Stimulated activated effector memory CD8-positive, alpha-beta T cell treated with anti-CD3 and anti-CD28 coated beads, Interleukin-12 subunit alpha, Interleukin-12 subunit beta, amount 100 ng/mL, for 72 hours (primary cell): ENCODE results near the gene ATXN10.

ENCODE experiments used
- ATAC-seq: fragments of 150-1000 bp; cut with Tn5 transposase; 2 replicates; pipeline ENCODE4 v1.10.0; 2021
- DNase-seq, 2 donors: peaks; one replicate each; pipeline ENCODE4 v3.0.0; 2021 to 2022; ENCODE audit warnings: low spot score in 2 of 2
- H3K27ac Mint-ChIP-seq: one replicate; pipeline ENCODE4 v1.8.0; 2022; ENCODE audit warnings: mild to moderate bottlenecking, mixed read lengths
- H3K36me3 Mint-ChIP-seq: one replicate; pipeline ENCODE4 v1.8.0; 2022; ENCODE audit warnings: mild to moderate bottlenecking, mixed read lengths
- H3K4me1 Mint-ChIP-seq: one replicate; pipeline ENCODE4 v1.8.0; 2022; ENCODE audit warnings: mixed read lengths
- H3K4me3 Mint-ChIP-seq: one replicate; pipeline ENCODE4 v1.8.0; 2022; ENCODE audit warnings: mild to moderate bottlenecking, mixed read lengths
- H3K9me3 Mint-ChIP-seq: one replicate; pipeline ENCODE4 v1.8.0; 2022; ENCODE audit warnings: mixed read lengths

The ATXN10 gene

DNA sequence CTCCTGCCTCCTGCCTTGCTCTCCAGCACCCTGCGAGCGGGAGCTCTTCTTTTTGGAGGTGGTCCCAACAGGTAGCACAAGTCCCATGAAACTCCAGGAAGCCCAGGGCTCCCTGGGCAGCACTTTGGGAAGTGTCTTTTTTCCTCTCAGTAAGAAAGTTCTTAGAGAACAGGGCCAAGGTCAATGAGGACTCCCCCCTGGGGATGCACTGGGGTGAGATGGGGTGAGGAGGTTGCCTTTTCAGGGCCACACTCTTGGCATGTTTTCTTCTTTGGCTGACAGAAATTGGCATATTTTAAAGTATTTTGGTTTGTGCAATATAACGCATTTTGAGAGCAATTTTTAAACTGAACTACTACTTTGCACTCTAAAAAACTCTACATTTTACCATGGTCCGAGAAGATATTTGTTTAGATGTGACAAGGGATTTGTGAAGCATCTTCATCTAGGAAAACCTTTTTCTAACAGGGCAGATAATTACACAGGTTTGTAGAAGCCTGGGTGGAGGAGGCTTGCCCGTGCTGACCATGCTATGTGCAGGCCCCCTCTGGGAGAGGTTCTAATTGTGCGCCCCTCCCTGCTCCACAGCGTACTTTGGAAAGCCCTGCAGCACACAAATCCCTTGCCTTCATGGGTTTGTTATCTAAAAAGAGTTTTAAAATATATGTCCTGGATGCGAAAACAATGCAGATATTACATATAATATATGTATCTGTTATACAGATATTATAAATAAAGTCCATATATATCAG is 165.0 kb downstream of the ATXN10 start:
- no peak for DNase-seq
- Mint-ChIP-seq H3K4me3 (no peak overlapping the region), H3K4me1 (no peaks in the 10 kb centered on the region), H3K9me3 (no peaks in the 10 kb centered on the region), H3K27ac (no peak overlapping the region), H3K36me3 (peaks cover 3% of the 10 kb centered on the region)
- no peak for ATAC-seq

DNA sequence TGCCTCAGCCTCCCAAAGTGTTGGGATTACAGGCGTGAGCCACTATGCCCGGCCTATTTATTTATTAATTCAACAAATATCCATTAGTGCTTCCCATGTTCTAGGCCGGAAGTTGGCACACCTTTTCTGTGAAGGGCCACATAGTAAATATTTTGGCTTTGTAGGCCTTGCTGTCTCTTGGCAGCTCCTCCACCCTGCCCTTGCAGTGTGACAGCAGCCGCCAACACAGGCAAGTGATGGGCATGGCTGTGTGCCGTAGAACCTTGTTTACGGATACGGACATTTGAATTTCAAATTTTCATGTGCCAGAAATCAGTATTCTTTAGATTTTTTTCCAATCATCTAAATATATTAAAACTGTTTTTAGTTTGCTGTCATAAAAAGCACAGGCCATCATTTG is 165.9 kb downstream of the ATXN10 start:
- Mint-ChIP-seq H3K9me3 (no peaks in the 10 kb centered on the region), H3K27ac (no peak overlapping the region), H3K36me3 (peaks cover 12% of the 10 kb centered on the region), H3K4me1 (no peaks in the 10 kb centered on the region), H3K4me3 (no peak overlapping the region)
- DNase-seq: no peak
- ATAC-seq: no peak

DNA sequence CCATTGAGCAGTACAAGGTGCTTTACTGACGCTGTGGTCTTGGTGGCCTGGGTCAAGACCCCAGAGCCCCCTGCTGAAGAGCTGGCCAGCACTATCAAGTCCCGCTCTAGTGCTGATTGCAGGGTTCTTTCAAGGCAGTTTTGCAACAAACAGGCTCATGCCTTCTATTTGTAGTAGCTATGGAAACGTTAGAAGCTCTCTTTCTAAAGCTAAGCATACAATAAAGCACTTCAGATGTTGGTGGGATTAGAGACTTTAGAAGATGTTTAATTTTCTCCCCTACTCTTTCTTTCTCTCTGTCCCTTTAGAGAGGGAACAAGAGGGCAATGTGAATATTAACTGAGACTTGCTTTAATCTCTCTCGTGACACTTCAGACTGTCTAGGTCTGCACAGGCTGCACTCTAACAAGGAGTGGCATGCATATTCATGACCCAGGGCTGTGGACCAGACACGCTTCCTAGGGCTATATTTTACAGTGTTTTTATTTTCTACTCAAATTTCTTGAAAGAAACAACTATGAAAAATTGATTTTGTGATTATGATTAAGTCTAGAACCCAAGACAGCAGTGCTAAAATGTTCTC is 166.8 kb downstream of the ATXN10 start:
- ATAC-seq (no peak), DNase-seq (no peak)
- Mint-ChIP-seq H3K27ac (no peak overlapping the region), H3K36me3 (peaks cover 19% of the 10 kb centered on the region), H3K4me3 (no peak overlapping the region), H3K9me3 (no peaks in the 10 kb centered on the region), H3K4me1 (no peaks in the 10 kb centered on the region)

- ATAC-seq (no peak), DNase-seq (peak in 1 of 2 donors; percentile 18)
- no peak overlapping the region for H3K4me3 Mint-ChIP-seq
- H3K9me3 Mint-ChIP-seq: no peaks in the 10 kb centered on the region
- peaks cover 40% of the 10 kb centered on the region for H3K36me3 Mint-ChIP-seq
- H3K27ac Mint-ChIP-seq: no peak overlapping the region
- no peaks in the 10 kb centered on the region for H3K4me1 Mint-ChIP-seq
Measured at GRCh38 chr22:45840483-45840882, 168.8 kb downstream of the ATXN10 start.

DNA sequence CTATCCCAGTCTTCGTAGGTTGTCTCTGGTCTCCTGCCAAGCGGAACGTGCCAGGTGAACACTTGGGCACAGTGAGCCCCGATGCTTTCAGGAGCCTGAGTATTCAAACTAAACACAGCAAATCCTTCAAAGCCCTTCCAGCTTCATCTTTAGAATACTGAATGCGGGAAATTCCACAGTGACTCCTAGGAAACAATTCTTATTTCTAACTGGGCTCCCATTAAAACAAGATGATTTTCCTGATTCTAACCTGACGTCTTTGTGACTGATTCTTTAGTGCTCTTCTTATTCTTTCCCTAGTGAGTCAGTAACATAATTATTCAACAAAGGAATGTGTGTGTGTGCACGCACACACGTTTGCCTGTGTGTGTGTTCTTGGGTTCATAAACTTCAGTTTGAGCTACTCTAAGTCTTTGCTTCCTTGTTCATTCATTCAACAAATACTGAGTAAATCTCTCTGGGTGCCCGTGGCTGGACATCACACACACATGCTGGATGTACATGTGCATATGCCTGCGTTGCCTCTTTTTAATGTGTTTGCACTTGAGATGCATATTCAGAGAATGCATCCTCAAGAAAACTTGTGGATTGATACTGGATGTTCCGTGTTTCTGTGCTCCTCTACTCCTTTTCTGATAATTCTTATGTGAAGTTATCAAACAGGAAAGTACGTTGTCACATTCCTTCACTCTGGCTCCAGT is 170.8 kb downstream of the ATXN10 start:
- no peak for DNase-seq
- Mint-ChIP-seq H3K27ac (no peak overlapping the region), H3K36me3 (peaks cover 53% of the 10 kb centered on the region), H3K9me3 (no peaks in the 10 kb centered on the region), H3K4me1 (no peaks in the 10 kb centered on the region), H3K4me3 (no peak overlapping the region)
- ATAC-seq: no peak

GRCh38 chr22:45843031-45843430 is 171.4 kb downstream of the ATXN10 start:
- ATAC-seq: no peak
- no peaks in the 10 kb centered on the region for H3K4me1 Mint-ChIP-seq
- no peak overlapping the region for H3K4me3 Mint-ChIP-seq
- no peak for DNase-seq
- peaks cover 56% of the 10 kb centered on the region for H3K36me3 Mint-ChIP-seq
- no peak overlapping the region for H3K27ac Mint-ChIP-seq
- H3K9me3 Mint-ChIP-seq: no peaks in the 10 kb centered on the region

DNA sequence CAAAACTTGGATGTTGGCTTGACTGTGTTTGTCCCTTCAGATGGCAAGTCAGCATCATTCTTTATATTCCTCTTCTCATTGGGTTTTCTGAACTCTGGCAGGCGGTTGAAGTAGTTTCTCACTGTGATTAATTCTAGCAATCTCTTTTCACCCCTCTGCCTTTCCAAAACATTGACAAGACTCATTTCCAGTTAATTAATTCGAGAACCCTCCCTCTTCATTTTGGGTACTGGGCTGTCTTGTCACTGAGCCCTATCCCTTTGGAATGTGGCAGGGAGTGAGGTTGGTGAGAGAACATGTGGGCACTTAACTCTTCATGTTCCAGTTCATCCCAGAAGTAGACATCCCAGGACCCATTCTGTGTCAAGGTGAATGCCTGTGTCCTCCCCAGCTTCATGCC is 172.4 kb downstream of the ATXN10 start:
- Mint-ChIP-seq H3K9me3 (no peaks in the 10 kb centered on the region), H3K36me3 (peaks cover 62% of the 10 kb centered on the region), H3K27ac (no peak overlapping the region), H3K4me3 (no peak overlapping the region), H3K4me1 (no peaks in the 10 kb centered on the region)
- DNase-seq (no peak), ATAC-seq (no peak)

DNA sequence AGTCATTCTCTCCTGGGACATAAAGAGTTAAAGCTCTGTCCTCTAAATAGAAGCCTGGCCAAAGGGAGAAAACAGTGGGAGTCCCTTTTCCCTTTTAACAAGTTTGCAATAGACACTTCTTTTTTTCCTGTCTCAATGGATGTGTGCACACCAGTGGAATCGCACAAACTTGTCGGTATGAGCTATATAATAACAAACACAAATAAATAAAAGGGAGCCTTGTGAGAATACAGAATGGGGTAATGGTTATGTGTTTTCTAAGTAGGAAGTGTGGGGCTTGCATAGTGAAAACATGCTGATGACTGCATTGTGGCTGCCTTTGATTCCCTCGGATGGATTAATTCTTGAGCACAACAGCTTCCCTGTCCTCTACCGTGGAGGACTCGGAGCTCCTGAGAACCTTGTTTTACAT is 173.4 kb downstream of the ATXN10 start:
- DNase-seq: no peak
- H3K4me3 Mint-ChIP-seq: no peak overlapping the region
- H3K27ac Mint-ChIP-seq: no peak overlapping the region
- peaks cover 64% of the 10 kb centered on the region for H3K36me3 Mint-ChIP-seq
- ATAC-seq: no peak
- H3K4me1 Mint-ChIP-seq: no peaks in the 10 kb centered on the region
- H3K9me3 Mint-ChIP-seq: no peaks in the 10 kb centered on the region

DNA sequence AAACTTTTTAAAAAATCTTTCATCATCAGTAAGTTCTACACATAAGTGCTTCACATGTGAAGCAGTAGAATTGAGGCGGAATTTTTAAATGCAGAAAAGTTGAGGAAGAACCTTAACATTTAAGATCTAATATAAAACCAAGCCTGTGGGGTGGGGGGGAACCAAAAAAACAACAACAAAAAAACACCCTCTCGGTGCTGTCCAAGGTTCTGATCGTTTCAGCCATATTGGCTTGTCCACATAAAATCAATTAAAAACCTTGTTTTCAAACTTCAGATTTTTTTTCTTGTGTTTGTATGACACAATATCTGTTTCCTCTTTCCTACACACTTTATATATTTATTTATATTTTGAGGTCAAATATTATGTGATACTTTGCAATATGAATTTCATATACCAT is 175.3 kb downstream of the ATXN10 start:
- Mint-ChIP-seq H3K27ac (no peak overlapping the region), H3K4me1 (no peaks in the 10 kb centered on the region), H3K9me3 (peaks cover 11% of the 10 kb centered on the region), H3K36me3 (peaks cover 73% of the 10 kb centered on the region), H3K4me3 (no peak overlapping the region)
- ATAC-seq (no peak), DNase-seq (no peak)

DNA sequence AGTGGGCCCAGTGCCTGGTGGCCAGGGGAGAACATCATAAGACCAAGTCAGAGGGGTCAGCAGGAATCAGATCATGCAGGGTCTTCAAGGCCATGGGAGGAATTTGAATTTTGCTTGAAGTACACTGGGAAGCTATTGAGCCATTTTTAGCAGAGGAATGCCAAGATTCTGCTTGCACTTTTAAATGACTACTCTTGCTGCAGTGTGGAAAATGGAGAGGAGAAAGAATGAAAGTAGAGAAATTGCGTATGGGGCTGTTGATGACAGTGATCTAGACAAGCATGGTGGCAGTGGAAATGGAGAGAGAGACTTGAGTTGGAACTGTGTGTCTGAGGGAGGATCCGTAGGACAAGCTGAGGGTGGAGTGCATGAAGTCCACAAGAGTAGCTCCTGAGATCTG is 177.3 kb downstream of the ATXN10 start:
- Mint-ChIP-seq H3K36me3 (peaks cover 58% of the 10 kb centered on the region), H3K27ac (no peak overlapping the region), H3K4me3 (no peak overlapping the region), H3K9me3 (peaks cover 11% of the 10 kb centered on the region), H3K4me1 (no peaks in the 10 kb centered on the region)
- no peak for DNase-seq
- no peak for ATAC-seq

GRCh38 chr22:45852826-45853225 is 181.2 kb downstream of the ATXN10 start:
- Mint-ChIP-seq H3K4me1 (no peaks in the 10 kb centered on the region), H3K27ac (no peak overlapping the region), H3K9me3 (peaks cover 11% of the 10 kb centered on the region), H3K4me3 (no peak overlapping the region), H3K36me3 (peaks cover 28% of the 10 kb centered on the region)
- DNase-seq (no peak), ATAC-seq (no peak)

DNA sequence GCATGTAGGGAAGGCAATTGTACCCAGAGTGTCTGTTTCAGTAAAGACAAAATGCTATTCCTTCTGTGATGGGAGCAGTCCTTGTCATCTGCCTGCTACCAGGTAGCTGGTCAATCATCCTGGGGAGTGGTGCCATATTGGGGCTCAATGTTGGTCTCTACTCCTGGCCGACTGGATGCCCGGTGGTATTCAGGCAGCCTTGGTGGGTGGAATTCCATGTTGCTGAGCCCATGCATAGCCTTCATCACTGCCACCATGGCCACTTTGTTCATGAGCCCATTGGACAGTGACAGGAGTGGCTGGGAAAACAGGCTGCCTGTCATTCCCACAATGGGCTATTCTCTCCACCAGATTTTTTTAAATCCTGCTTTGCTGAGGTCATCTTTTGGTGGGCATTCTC is 184.3 kb downstream of the ATXN10 start:
- Mint-ChIP-seq H3K4me3 (no peak overlapping the region), H3K36me3 (peaks cover 13% of the 10 kb centered on the region), H3K27ac (peak overlapping the region; percentile 19), H3K9me3 (peaks cover 7% of the 10 kb centered on the region), H3K4me1 (no peaks in the 10 kb centered on the region)
- ATAC-seq (no peak), DNase-seq (no peak)

DNA sequence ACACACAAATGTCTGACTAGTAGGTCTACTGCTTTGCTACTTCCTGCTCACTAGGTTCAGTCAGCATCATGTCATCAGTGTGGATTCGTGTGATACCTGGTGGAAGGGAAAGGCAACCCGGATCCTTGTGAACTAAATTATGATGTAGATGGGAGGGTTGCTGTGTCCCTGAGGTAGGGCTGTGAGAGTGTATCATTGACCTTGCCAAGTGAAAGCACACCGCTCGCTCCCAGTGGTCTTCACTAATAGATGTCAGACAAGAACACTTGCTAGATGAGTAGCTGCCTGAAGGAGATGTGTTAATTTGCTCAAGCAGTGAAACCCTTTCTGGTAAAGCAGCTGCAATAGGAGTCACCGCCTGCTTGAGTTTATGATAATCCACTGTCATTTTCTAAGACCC is 185.9 kb downstream of the ATXN10 start:
- Mint-ChIP-seq H3K4me1 (no peaks in the 10 kb centered on the region), H3K36me3 (peaks cover 6% of the 10 kb centered on the region), H3K27ac (no peak overlapping the region), H3K4me3 (no peak overlapping the region), H3K9me3 (no peaks in the 10 kb centered on the region)
- ATAC-seq (no peak), DNase-seq (no peak)

- Mint-ChIP-seq H3K36me3 (peaks cover 6% of the 10 kb centered on the region), H3K4me3 (no peak overlapping the region), H3K9me3 (no peaks in the 10 kb centered on the region), H3K27ac (no peak overlapping the region), H3K4me1 (peaks cover 10% of the 10 kb centered on the region)
- DNase-seq (no peak), ATAC-seq (no peak)
Measured at GRCh38 chr22:45859231-45860161, 187.9 kb downstream of the ATXN10 start.

- Mint-ChIP-seq H3K36me3 (peaks cover 6% of the 10 kb centered on the region), H3K27ac (no peak overlapping the region), H3K4me1 (peaks cover 17% of the 10 kb centered on the region), H3K9me3 (no peaks in the 10 kb centered on the region), H3K4me3 (no peak overlapping the region)
- ATAC-seq (no peak), DNase-seq (no peak)
Measured at GRCh38 chr22:45860201-45860600, 188.6 kb downstream of the ATXN10 start.
